Karpas-422 (cell line): ENCODE measurements around the gene AZIN2. TPM values are rescaled to one million over a fixed set of nuclear protein-coding genes. Genes with fewer than 3 reads are reported as not detected.
A peak's percentile ranks its signal among the peaks of the same experiment; 100 is the strongest.

Experiments used
- DNase-seq: peaks from one replicate; pipeline ENCODE4 v3.0.0-alpha.2; 2015
- H2AFZ ChIP-seq: fragments of 200-600 bp; sonication (generic); 2 replicates; pipeline ENCODE4 v1.6.1; 2014; ENCODE audit warnings: antibody characterized with exemption, low read length, mixed read lengths
- H3K27ac ChIP-seq: fragments of 200-600 bp; sonication (generic); 2 replicates; pipeline ENCODE4 v1.5.1; 2014; ENCODE audit warnings: mild to moderate bottlenecking, low read length, moderate library complexity
- H3K27me3 ChIP-seq: fragments of 200-600 bp; sonication (generic); 2 replicates; pipeline ENCODE4 v1.6.1; 2014; ENCODE audit warnings: low read length, mixed read lengths
- H3K36me3 ChIP-seq: fragments of 200-600 bp; sonication (generic); 2 replicates; pipeline ENCODE4 v1.6.1; 2014; ENCODE audit warnings: low read length, mixed read lengths; ENCODE audit not compliant: insufficient read depth
- H3K4me1 ChIP-seq: fragments of 200-600 bp; sonication (generic); 2 replicates; pipeline ENCODE4 v1.6.1; 2014; ENCODE audit warnings: mild to moderate bottlenecking, low read length, mixed read lengths
- H3K4me2 ChIP-seq: fragments of 200-600 bp; sonication (generic); 2 replicates; pipeline ENCODE4 v1.6.1; 2014; ENCODE audit warnings: low read length, low read depth, mild to moderate bottlenecking; ENCODE audit not compliant: poor library complexity, severe bottlenecking
- H3K4me3 ChIP-seq: fragments of 200-600 bp; sonication (generic); 2 replicates; pipeline ENCODE4 v1.5.1; 2014; ENCODE audit warnings: mild to moderate bottlenecking, antibody characterized with exemption, low read length, mixed read lengths
- H3K79me2 ChIP-seq: fragments of 200-600 bp; sonication (generic); 2 replicates; pipeline ENCODE4 v1.6.1; 2014; ENCODE audit warnings: mild to moderate bottlenecking, low read length, mixed read lengths
- H3K9ac ChIP-seq: fragments of 200-600 bp; sonication (generic); 2 replicates; pipeline ENCODE4 v1.6.0; 2014; ENCODE audit warnings: low read length
- H3K9me2 ChIP-seq: fragments of 200-600 bp; sonication (generic), shearing (Covaris generic); replicated peaks from 2 replicates; pipeline ENCODE4 v1.6.0; 2014; ENCODE audit warnings: mild to moderate bottlenecking, low read length, moderate library complexity; ENCODE audit not compliant: insufficient read depth
- H3K9me3 ChIP-seq: fragments of 300-700, 200-600 bp; sonication (generic); 2 replicates; pipeline ENCODE4 v1.6.1; 2014; ENCODE audit warnings: low read length, mixed read lengths
- H4K20me1 ChIP-seq: fragments of 200-600 bp; sonication (generic); 2 replicates; pipeline ENCODE4 v1.6.1; 2014; ENCODE audit warnings: mild to moderate bottlenecking, antibody characterized with exemption, low read length, low read depth; ENCODE audit not compliant: insufficient read depth
- total RNA-seq: library from RNA; depleted of rRNA; stranded (reverse); fragments of >200 nt; shearing (Covaris generic); gene quantifications from 2 replicates; pipeline ENCODE4 v1.2.3, GENCODE V29; 2014; ENCODE audit warnings: low replicate concordance

Gene AZIN2
- total RNA-seq, 1 experiment from 2014 or later, result 0.30 TPM

DNA sequence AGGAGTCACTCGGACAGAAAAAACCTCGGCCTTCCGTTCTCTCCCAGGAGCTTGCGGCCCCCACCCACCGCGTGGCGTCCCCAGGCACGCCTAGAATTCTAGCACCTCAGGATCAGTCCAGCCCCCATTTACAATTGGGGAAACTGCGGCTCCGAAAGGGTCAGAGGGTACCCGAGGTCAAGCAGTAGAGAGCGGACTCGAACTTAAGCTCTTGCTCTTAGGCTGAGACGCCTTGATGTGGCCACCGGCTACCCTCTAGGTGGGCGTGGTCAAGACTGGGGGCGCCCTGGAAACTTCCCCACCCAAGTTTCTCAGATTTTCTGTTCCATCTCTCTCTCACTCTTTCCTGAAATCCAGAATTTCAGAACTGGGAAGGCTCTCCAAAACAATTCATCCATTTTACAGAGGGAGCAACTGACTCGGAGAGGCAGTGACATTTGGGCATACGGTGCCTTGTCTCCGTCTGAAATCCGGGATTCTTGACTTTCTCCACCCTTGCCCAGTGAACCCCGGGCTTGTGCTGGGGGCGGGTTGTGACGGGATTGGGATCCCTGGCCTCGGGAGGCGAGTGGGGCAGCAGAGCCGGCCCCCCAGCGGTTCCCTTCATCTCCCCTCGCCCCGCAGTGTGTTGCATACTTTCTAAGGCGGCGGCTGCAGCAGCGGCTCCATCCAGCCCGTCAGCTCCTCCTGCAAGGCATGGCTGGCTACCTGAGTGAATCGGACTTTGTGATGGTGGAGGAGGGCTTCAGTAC, 777 bp downstream of the AZIN2 start:
- Histone ChIP-seq H3K27me3 (no peaks in the 10 kb centered on the region), H3K79me2 (no peaks in the 10 kb centered on the region), H3K4me2 (peak overlapping the region; percentile 76), H3K4me3 (peak overlapping the region; percentile 63), H3K9me3 (no peaks in the 10 kb centered on the region), H4K20me1 (no peaks in the 10 kb centered on the region), H2AFZ (peak overlapping the region; percentile 65; the same call in 1 of the 2 replicates), H3K9ac (no peak overlapping the region), H3K27ac (no peak overlapping the region), H3K9me2 (no peaks in the 10 kb centered on the region), H3K36me3 (no peaks in the 10 kb centered on the region), H3K4me1 (peaks cover 15% of the 10 kb centered on the region)
- DNase-seq, result no peak

DNA sequence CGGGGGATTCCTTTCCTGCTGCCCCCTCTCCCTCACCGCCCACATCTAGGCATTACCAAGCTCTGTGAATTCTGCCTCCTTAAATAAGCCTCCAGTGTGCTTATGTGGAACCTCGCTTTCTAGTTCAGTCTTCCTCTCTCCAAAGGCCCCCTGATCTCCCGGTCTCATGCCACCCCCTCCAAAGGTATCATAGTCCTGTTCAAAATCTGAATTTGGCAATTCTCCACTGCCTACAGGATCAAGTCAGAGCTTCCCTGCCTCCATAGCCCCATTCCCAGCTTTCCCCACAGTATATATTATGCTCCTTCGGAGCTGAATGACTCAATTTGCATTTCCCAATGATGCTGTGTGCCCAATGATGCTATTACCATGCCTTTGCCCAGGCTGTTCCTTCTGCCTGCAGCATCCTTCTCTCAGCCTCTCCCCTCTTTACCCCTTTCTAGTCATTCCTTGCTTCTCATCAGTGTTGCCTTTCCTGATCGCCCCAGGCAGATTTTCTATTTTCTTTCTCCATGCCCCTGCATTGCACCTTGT, 1.7 kb downstream of the AZIN2 start:
- H3K9me2 ChIP-seq, result no peaks in the 10 kb centered on the region
- no peaks in the 10 kb centered on the region for H3K79me2 ChIP-seq
- no peak overlapping the region for H3K4me2 ChIP-seq
- peaks cover 20% of the 10 kb centered on the region for H3K4me1 ChIP-seq
- H3K27ac ChIP-seq, result no peak overlapping the region
- H3K9ac ChIP-seq, result no peak overlapping the region
- H3K9me3 ChIP-seq, result no peaks in the 10 kb centered on the region
- H3K36me3 ChIP-seq, result no peaks in the 10 kb centered on the region
- no peaks in the 10 kb centered on the region for H3K27me3 ChIP-seq
- DNase-seq, result no peak
- no peak overlapping the region for H2AFZ ChIP-seq
- H4K20me1 ChIP-seq, result no peaks in the 10 kb centered on the region
- H3K4me3 ChIP-seq, result no peak overlapping the region

DNA sequence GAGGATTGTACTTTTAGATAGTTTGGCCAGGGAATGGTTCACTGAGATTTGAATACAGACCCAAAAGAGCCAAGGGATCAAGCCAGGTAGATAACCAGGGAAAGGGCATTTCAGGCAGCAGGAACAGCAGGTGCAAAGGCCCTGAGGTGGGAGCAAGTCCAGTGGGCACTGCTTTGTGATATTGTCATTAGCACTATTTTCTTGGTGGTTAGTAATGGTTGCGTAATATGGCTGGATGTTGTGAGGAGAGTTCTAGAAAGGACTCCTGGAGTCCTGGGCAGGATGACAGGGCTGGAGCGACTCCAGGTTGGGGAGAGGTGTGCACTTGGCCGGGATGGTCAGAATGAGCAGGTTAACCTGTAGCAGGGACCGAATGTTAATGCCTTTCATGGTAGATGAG, 4.4 kb downstream of the AZIN2 start:
- Histone ChIP-seq H3K9me3 (no peaks in the 10 kb centered on the region), H4K20me1 (no peaks in the 10 kb centered on the region), H3K9ac (no peak overlapping the region), H3K27me3 (no peaks in the 10 kb centered on the region), H3K4me3 (no peak overlapping the region), H3K4me2 (no peak overlapping the region), H2AFZ (no peak overlapping the region), H3K27ac (no peak overlapping the region), H3K36me3 (no peaks in the 10 kb centered on the region), H3K9me2 (no peaks in the 10 kb centered on the region), H3K4me1 (peaks cover 31% of the 10 kb centered on the region), H3K79me2 (no peaks in the 10 kb centered on the region)
- DNase-seq, result no peak

DNA sequence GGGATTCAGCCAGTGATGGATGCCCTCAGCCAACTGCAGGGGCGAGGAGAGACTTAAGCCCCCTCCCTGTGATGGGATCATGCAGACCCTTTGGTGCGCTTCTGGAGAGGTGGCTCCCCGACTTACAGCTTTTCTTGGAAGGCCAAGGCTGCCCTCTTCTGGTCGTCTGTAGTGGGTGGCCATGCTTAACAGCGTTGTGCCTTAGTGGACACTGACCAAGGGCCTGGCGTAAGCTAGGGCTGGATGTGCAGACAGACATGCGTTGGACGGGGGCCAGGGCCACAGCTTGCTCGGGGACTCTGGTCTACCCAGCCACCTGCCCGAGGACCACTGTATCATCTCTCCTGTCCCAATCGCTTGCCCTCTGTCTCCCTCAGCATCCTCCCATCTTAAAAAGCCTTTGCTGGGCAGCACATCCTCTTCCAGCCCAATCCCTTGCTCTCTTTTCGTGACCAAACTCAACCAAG, 5.5 kb downstream of the AZIN2 start:
- H3K4me2 ChIP-seq, result no peak overlapping the region

DNA sequence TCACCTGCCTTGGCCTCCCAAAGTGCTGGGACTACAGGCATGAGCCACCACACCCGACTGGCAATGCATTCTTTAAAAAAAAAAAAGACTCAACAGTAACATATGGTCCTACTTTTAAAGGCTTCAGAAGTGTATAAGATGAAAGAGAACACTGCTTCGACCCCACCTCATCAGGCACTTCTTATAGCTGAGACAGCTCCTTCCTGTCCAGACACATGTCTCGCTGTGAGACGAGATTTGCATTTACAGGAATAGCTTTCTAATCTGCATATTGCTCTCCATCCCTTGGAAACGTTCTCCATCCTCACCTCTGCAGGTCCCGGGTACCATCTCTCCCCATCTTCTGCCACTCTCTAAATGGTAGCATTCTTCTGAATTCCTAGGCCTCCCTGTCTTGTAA, 6.7 kb downstream of the AZIN2 start:
- no peaks in the 10 kb centered on the region for H3K9me3 ChIP-seq
- H3K4me1 ChIP-seq, result peaks cover 20% of the 10 kb centered on the region
- peak overlapping the region; percentile 52 for H3K4me2 ChIP-seq
- DNase-seq, result peak; percentile 68
- H3K36me3 ChIP-seq, result no peaks in the 10 kb centered on the region
- H3K4me3 ChIP-seq, result peak overlapping the region; percentile 8; the same call in 1 of the 2 replicates
- H3K79me2 ChIP-seq, result no peaks in the 10 kb centered on the region
- H3K27me3 ChIP-seq, result no peaks in the 10 kb centered on the region
- H3K9me2 ChIP-seq, result no peaks in the 10 kb centered on the region
- peak overlapping the region; percentile 18; the same call in 1 of the 2 replicates for H3K9ac ChIP-seq
- H3K27ac ChIP-seq, result peak overlapping the region; percentile 51
- peak overlapping the region; percentile 65; the same call in 1 of the 2 replicates for H2AFZ ChIP-seq
- no peaks in the 10 kb centered on the region for H4K20me1 ChIP-seq

More for the DNA sequence above, 5.5 kb downstream of the AZIN2 start:
- Histone ChIP-seq H3K9me3 (no peaks in the 10 kb centered on the region), H3K27ac (no peak overlapping the region), H4K20me1 (no peaks in the 10 kb centered on the region), H3K79me2 (no peaks in the 10 kb centered on the region), H3K4me3 (no peak overlapping the region), H3K9me2 (no peaks in the 10 kb centered on the region), H3K9ac (no peak overlapping the region), H3K27me3 (no peaks in the 10 kb centered on the region), H2AFZ (no peak overlapping the region), H3K36me3 (no peaks in the 10 kb centered on the region), H3K4me1 (peaks cover 22% of the 10 kb centered on the region)
- peak; percentile 79 for DNase-seq

DNA sequence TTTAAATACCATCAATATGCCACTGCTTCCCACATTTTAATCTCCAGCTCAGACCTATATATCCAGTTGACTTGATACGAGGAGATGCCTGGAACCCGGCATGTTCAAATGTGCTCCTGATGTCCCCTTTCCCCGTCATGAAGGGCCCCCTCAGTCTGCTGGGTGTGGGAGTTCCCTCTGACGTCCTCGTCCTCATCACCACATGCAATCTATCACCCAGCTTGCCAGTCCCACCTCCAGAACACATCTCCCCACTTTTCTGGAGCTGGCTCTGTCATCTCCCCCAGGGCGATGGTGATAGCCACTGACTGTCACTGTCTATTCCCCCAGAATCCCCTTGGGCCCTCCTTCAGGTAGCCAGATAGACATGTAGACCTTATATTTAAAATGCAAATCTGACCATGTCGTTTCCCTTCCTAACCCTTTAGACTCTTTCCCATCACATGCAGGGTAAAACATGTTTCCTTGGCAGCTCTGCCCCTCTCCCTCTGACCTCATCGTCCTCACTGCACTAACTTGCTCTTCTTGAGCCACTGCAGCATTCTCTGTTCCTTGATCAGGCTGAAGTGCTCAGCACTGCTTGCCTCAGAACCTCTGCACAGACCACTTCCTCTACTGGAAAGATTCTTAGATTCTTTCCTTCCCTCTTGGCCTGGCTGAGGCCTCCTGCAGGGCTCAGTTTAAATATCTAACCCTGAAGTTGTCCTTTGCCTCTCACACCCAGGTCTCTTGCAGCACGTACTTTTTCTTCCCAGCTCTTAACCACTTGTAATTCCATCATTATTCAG, 7.4 kb downstream of the AZIN2 start:
- Histone ChIP-seq H3K36me3 (no peaks in the 10 kb centered on the region), H3K27me3 (no peaks in the 10 kb centered on the region), H3K79me2 (no peaks in the 10 kb centered on the region), H4K20me1 (no peaks in the 10 kb centered on the region), H3K4me2 (peak overlapping the region; percentile 52), H3K9me2 (no peaks in the 10 kb centered on the region), H3K9ac (peak overlapping the region; percentile 18; the same call in 1 of the 2 replicates), H3K4me1 (peaks cover 20% of the 10 kb centered on the region), H3K9me3 (no peaks in the 10 kb centered on the region), H3K4me3 (peak overlapping the region; percentile 8; the same call in 1 of the 2 replicates), H2AFZ (peak overlapping the region; percentile 65; the same call in 1 of the 2 replicates), H3K27ac (peak overlapping the region; percentile 51)
- peak; percentile 70 for DNase-seq

DNA sequence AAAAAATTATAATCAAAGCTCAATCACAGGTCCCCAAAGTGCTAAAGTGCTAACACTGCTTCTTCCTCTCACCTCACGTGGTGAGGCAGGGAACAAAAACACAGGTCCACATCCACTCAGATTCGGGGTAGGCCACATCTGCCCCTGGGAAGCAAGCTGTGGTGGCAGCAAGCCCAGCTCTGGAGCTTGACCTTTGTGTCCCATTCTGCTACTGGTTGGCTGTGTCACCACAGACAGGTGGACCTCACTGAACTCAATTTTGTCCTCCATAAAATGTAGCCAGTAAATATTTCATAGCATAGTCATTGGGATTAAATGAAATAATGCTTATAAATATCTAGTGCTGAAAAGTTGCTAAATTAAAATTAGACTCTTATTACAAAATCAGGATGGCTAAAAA, 8.5 kb downstream of the AZIN2 start:
- H3K4me3 ChIP-seq, result no peak overlapping the region
- H3K4me1 ChIP-seq, result peaks cover 20% of the 10 kb centered on the region
- no peak overlapping the region for H3K27ac ChIP-seq
- H2AFZ ChIP-seq, result no peak overlapping the region
- H3K79me2 ChIP-seq, result no peaks in the 10 kb centered on the region
- no peak for DNase-seq
- no peaks in the 10 kb centered on the region for H3K9me3 ChIP-seq
- H3K9ac ChIP-seq, result no peak overlapping the region
- no peaks in the 10 kb centered on the region for H3K27me3 ChIP-seq
- no peaks in the 10 kb centered on the region for H4K20me1 ChIP-seq
- no peak overlapping the region for H3K4me2 ChIP-seq
- no peaks in the 10 kb centered on the region for H3K36me3 ChIP-seq
- no peaks in the 10 kb centered on the region for H3K9me2 ChIP-seq

DNA sequence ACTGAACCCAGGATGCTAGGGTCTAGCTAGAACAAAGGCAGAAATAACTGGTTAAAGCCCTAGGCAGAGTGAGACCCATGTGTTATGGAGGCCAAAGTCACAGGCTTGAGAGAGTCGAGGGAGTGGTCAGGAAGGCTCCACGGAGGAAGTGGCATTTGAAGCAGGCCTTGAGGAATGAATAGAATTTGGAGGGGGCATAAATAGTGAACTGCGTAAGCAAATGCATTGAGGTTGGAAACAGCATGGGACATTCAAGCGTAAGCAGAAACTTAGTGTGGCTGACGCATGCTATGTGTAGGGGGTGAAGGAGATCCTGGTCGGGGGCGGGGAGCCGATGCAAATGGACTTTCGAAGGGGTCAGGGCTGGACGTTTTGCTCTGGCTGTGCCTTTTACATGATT, 11.5 kb downstream of the AZIN2 start:
- no peaks in the 10 kb centered on the region for H3K9me3 ChIP-seq
- H3K9ac ChIP-seq, result no peak overlapping the region
- no peaks in the 10 kb centered on the region for H3K79me2 ChIP-seq
- H3K4me1 ChIP-seq, result peaks cover 17% of the 10 kb centered on the region
- no peaks in the 10 kb centered on the region for H3K36me3 ChIP-seq
- no peak overlapping the region for H2AFZ ChIP-seq
- no peaks in the 10 kb centered on the region for H4K20me1 ChIP-seq
- H3K4me3 ChIP-seq, result no peak overlapping the region
- DNase-seq, result no peak
- no peak overlapping the region for H3K4me2 ChIP-seq
- no peak overlapping the region for H3K27ac ChIP-seq
- H3K27me3 ChIP-seq, result no peaks in the 10 kb centered on the region
- no peaks in the 10 kb centered on the region for H3K9me2 ChIP-seq
